Mesenchymal stem cell (in vitro differentiated cells and primary cell): Measurements from ENCODE around the gene SDCCAG8.

ENCODE experiments used
- DNase-seq: peaks from one replicate; pipeline ENCODE4 v3.0.0-alpha.2; 2013
- H2AFZ ChIP-seq: one replicate; pipeline ENCODE4 v1.6.1; 2013; ENCODE audit warnings: low read depth, mild to moderate bottlenecking, control low read depth, inconsistent platforms, low read length, moderate library complexity
- H2AK5ac ChIP-seq: 2 replicates; pipeline ENCODE4 v1.6.1; 2013; ENCODE audit warnings: low read length, moderate library complexity, mild to moderate bottlenecking, inconsistent platforms; ENCODE audit not compliant: severe bottlenecking
- H2BK120ac ChIP-seq: one replicate; pipeline ENCODE4 v1.6.1; 2013; ENCODE audit warnings: low read depth, mild to moderate bottlenecking, inconsistent platforms, low read length, moderate library complexity
- H2BK12ac ChIP-seq, 2 experiments: one replicate each; pipeline ENCODE4 v1.6.1; 2013; ENCODE audit warnings: inconsistent platforms in 2 of 2, low read length in 2 of 2, mild to moderate bottlenecking in 2 of 2, moderate library complexity in 2 of 2, control low read depth in 1 of 2
- H2BK15ac ChIP-seq: one replicate; pipeline ENCODE4 v1.6.1; 2013; ENCODE audit warnings: mild to moderate bottlenecking, low read depth, inconsistent platforms; ENCODE audit not compliant: poor library complexity, severe bottlenecking
- H2BK5ac ChIP-seq: 2 replicates; pipeline ENCODE4 v1.6.1; 2013; ENCODE audit warnings: low read depth, mild to moderate bottlenecking, low read length, control low read depth, inconsistent platforms; ENCODE audit not compliant: poor library complexity, severe bottlenecking
- H3K14ac ChIP-seq, 2 experiments: one replicate each; pipeline ENCODE4 v1.6.1; 2013; ENCODE audit warnings: inconsistent platforms in 2 of 2, low read length in 2 of 2, control low read depth in 1 of 2, mild to moderate bottlenecking in 1 of 2, moderate library complexity in 1 of 2
- H3K18ac ChIP-seq, 2 experiments: one replicate each; pipeline ENCODE4 v1.6.1; 2013; ENCODE audit warnings: inconsistent platforms in 2 of 2, low read length in 2 of 2, control low read depth in 1 of 2, low read depth in 1 of 2, mild to moderate bottlenecking in 1 of 2
- H3K23ac ChIP-seq, 2 experiments: one replicate each; pipeline ENCODE4 v1.6.1; 2013; ENCODE audit warnings: inconsistent platforms in 2 of 2, low read length in 2 of 2, mild to moderate bottlenecking in 2 of 2, moderate library complexity in 2 of 2, control low read depth in 1 of 2
- H3K27ac ChIP-seq: 2 replicates; pipeline ENCODE4 v1.5.1; 2013; ENCODE audit warnings: mild to moderate bottlenecking, moderate library complexity, low read length, control low read depth, inconsistent platforms; ENCODE audit not compliant: poor library complexity, severe bottlenecking
- H3K27me3 ChIP-seq, 2 experiments: 2 replicates each; pipeline versions ENCODE4 v1.6.1 to v1.7.0; 2013; ENCODE audit warnings: low read length in 2 of 2, mild to moderate bottlenecking in 2 of 2, moderate library complexity in 2 of 2, control low read depth in 1 of 2, inconsistent platforms in 1 of 2; ENCODE audit not compliant: control insufficient read depth in 1 of 2, insufficient read depth in 1 of 2
- H3K36me3 ChIP-seq, 2 experiments: 2 replicates each; pipeline versions ENCODE4 v1.6.1 to v1.7.0; 2013; ENCODE audit warnings: low read length in 2 of 2, control low read depth in 1 of 2, inconsistent platforms in 1 of 2, low read depth in 1 of 2, mild to moderate bottlenecking in 1 of 2; ENCODE audit not compliant: insufficient read depth in 2 of 2, control insufficient read depth in 1 of 2
- H3K4ac ChIP-seq, 2 experiments: one replicate each; pipeline ENCODE4 v1.6.1; 2013; ENCODE audit warnings: inconsistent platforms in 2 of 2, low read length in 2 of 2, mild to moderate bottlenecking in 2 of 2, moderate library complexity in 2 of 2, control low read depth in 1 of 2, low read depth in 1 of 2
- H3K4me1 ChIP-seq: 2 replicates; pipeline ENCODE4 v1.6.1; 2013; ENCODE audit warnings: low read depth, low read length, control low read depth; ENCODE audit not compliant: control insufficient read depth, insufficient read depth
- H3K4me2 ChIP-seq: 2 replicates; pipeline ENCODE4 v1.6.1; 2013; ENCODE audit warnings: low read length, mild to moderate bottlenecking, inconsistent platforms; ENCODE audit not compliant: poor library complexity, severe bottlenecking
- H3K4me3 ChIP-seq, 2 experiments: 2 replicates each; pipeline versions ENCODE4 v1.5.1 to v1.7.0; 2013; ENCODE audit warnings: low read length in 2 of 2, mild to moderate bottlenecking in 2 of 2, control low read depth in 1 of 2, low read depth in 1 of 2; ENCODE audit not compliant: insufficient read depth in 1 of 2
- H3K79me1 ChIP-seq: replicated peaks from 2 replicates; pipeline ENCODE4 v1.6.1; 2013; ENCODE audit warnings: mild to moderate bottlenecking, control low read depth, low read length, inconsistent platforms; ENCODE audit not compliant: poor library complexity, severe bottlenecking
- H3K9ac ChIP-seq: 2 replicates; pipeline ENCODE4 v1.7.0; 2013; ENCODE audit warnings: mild to moderate bottlenecking, low read length, moderate library complexity
- H3K9me3 ChIP-seq: 2 replicates; pipeline ENCODE4 v1.7.0; 2013; ENCODE audit warnings: mild to moderate bottlenecking, low read length; ENCODE audit not compliant: control insufficient read depth
- H4K8ac ChIP-seq: one replicate; pipeline ENCODE4 v1.6.1; 2013; ENCODE audit warnings: inconsistent platforms, mild to moderate bottlenecking, low read length, moderate library complexity
- H4K91ac ChIP-seq: one replicate; pipeline ENCODE4 v1.6.1; 2013; ENCODE audit warnings: mild to moderate bottlenecking, low read length, inconsistent platforms
- WGBS: methylation state at CpG from one replicate; pipeline ENCODE4 v1.1.7; 2013; ENCODE audit warnings: mixed read lengths; 5-methylcytosine and 5-hydroxymethylcytosine counted together

The SDCCAG8 gene

DNA sequence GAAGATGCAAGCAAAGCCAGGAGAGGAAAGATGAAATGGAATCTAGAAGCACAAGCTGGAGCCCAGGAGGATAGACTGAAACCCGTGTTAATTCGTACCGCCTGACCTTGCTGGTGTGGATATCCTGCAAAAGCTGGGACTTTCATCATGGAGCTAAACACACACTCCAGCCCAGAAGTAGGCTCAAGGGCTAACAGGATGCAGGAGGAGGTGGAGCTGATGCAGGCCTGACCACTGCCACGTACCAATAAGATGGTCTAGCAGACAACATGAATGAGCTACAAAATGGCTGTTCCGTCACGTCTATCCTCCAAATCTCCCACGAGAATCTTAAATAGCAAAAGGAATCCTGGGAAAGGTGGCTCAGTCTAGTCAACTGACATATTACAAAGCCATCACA, 270.3 kb downstream of the SDCCAG8 start:
- no peak overlapping the region for H2AFZ ChIP-seq
- no peak overlapping the region for H3K14ac ChIP-seq
- no peak overlapping the region for H3K4ac ChIP-seq
- H4K91ac ChIP-seq, result no peak overlapping the region
- WGBS, result 90% methylated on average over 7 of the region's 7 CpGs
- no peak overlapping the region for H2BK5ac ChIP-seq
- H3K4me2 ChIP-seq, result no peak overlapping the region
- no peak overlapping the region for H3K27ac ChIP-seq
- peaks cover 14% of the 10 kb centered on the region for H3K79me1 ChIP-seq
- no peak for DNase-seq
- peaks cover 5% of the 10 kb centered on the region for H3K9me3 ChIP-seq
- H3K4me3 ChIP-seq, result no peak overlapping the region
- H2AK5ac ChIP-seq, result peak overlapping the region; percentile 41
- H3K23ac ChIP-seq, result no peak overlapping the region
- H3K4me1 ChIP-seq, result no peaks in the 10 kb centered on the region
- H3K9ac ChIP-seq, result no peak overlapping the region
- H2BK120ac ChIP-seq, result no peak overlapping the region
- no peak overlapping the region for H2BK15ac ChIP-seq
- no peak overlapping the region for H4K8ac ChIP-seq
- H3K36me3 ChIP-seq, result peaks cover 0 to 8% of the 10 kb centered on the region in 2 experiments
- H2BK12ac ChIP-seq, result peak overlapping the region; percentile 6 to 11
- no peaks in the 10 kb centered on the region for H3K27me3 ChIP-seq
- H3K18ac ChIP-seq, result no peak overlapping the region

DNA sequence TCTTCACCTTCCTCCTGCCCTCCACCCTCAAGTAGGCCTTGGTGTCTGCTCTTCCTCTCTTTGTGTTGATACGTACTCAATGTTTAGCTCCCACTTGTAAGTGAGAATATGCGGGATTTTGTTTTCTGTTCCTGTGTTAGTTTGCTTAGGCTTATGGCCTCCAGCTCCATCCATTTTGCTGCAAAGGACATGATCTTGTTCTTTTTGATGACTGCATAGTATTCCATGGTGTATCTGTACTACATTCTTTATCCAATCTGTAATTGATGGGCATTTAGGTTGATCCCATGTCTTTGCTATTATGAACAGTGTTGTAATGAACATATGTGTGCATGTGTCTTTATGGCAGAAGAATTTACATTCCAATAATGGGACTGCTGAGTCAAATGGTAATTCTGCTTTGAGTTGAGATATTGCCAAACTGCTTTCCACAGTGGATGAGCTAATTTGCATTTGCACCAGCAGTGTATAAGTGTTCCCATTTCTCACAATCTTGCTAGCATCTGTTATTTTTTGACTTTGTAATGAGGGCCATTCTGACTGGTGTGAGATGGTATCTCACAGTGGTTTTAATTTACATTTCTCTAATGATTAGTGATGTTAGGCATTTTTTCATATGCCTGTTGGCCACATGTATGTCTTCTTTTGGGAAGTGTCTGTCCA, 272.7 kb downstream of the SDCCAG8 start:
- Histone ChIP-seq H4K91ac (no peak overlapping the region), H2AFZ (no peak overlapping the region), H3K14ac (no peak overlapping the region), H3K27me3 (no peaks in the 10 kb centered on the region), H2AK5ac (no peak overlapping the region), H2BK120ac (no peak overlapping the region), H2BK15ac (no peak overlapping the region), H2BK5ac (no peak overlapping the region), H3K4me1 (no peaks in the 10 kb centered on the region), H3K4ac (no peak overlapping the region), H3K4me2 (no peak overlapping the region), H3K23ac (no peak overlapping the region), H4K8ac (no peak overlapping the region), H3K4me3 (no peak overlapping the region), H3K27ac (no peak overlapping the region), H3K79me1 (peaks cover 8% of the 10 kb centered on the region), H3K9ac (no peak overlapping the region), H3K9me3 (peaks cover 5% of the 10 kb centered on the region), H3K36me3 (peaks cover 0 to 7% of the 10 kb centered on the region in 2 experiments), H3K18ac (no peak overlapping the region), H2BK12ac (no peak overlapping the region)
- 100% methylated on average over 1 of the region's 2 CpGs for WGBS
- DNase-seq, result no peak

DNA sequence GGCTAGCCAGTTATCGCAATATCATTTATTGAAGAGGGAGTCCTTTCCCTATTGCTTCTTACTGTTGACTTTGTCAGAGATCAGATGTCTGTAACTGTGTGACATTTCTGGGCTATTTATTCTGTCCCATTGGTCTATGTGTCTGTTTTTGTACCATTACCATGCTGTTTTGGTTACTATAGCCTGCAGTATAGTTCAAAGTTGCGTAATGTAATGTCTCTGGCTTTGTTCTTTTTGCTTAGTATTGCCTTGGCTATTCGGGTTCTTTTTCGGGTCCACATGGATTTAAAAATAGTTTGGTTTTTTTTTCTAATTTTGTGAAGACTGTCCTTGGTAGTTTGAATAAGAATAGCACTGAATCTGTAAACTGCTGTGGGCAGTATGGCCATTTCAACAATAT, 273.7 kb downstream of the SDCCAG8 start:
- no peak overlapping the region for H3K4ac ChIP-seq
- WGBS, result 99% methylated on average over 4 of the region's 4 CpGs
- H2AK5ac ChIP-seq, result no peak overlapping the region
- H2BK5ac ChIP-seq, result no peak overlapping the region
- H3K9me3 ChIP-seq, result peaks cover 5% of the 10 kb centered on the region
- H3K4me3 ChIP-seq, result no peak overlapping the region
- no peak overlapping the region for H3K27ac ChIP-seq
- no peak overlapping the region for H4K8ac ChIP-seq
- no peak overlapping the region for H3K4me2 ChIP-seq
- no peak overlapping the region for H2BK15ac ChIP-seq
- no peak overlapping the region for H3K14ac ChIP-seq
- no peak overlapping the region for H2BK120ac ChIP-seq
- H3K79me1 ChIP-seq, result peaks cover 7% of the 10 kb centered on the region
- no peak overlapping the region for H3K23ac ChIP-seq
- no peak overlapping the region for H3K9ac ChIP-seq
- DNase-seq, result no peak
- no peak overlapping the region for H2AFZ ChIP-seq
- no peak overlapping the region for H3K18ac ChIP-seq
- H4K91ac ChIP-seq, result no peak overlapping the region
- H3K27me3 ChIP-seq, result no peaks in the 10 kb centered on the region
- H3K4me1 ChIP-seq, result no peaks in the 10 kb centered on the region
- H3K36me3 ChIP-seq, result peaks cover 0 to 2% of the 10 kb centered on the region in 2 experiments
- H2BK12ac ChIP-seq, result no peak overlapping the region

DNA sequence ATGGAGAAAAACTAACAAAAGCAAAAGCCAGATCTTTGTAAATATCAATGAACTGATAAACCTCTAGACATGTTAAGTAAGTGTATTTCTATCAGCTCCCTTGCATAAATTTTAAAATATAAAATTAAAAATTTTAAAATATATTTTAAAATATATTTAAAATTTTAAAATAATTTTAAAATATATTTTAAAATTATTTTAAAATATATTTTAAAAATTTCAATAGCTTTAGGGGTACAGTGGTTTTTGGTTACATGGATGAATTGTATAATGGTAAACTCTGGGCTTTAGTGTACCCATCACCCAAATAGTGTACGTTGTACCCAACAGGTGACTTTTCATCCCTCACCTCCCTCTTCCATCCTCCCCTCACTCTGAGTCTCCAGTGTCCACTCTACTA, 279.2 kb downstream of the SDCCAG8 start:
- Histone ChIP-seq H3K9me3 (no peaks in the 10 kb centered on the region), H3K23ac (no peak overlapping the region), H3K27me3 (no peaks in the 10 kb centered on the region), H3K79me1 (peaks cover 2% of the 10 kb centered on the region), H3K4me1 (no peaks in the 10 kb centered on the region), H3K4me3 (no peak overlapping the region), H4K91ac (no peak overlapping the region), H3K4me2 (no peak overlapping the region), H4K8ac (no peak overlapping the region), H2BK15ac (no peak overlapping the region), H2BK120ac (no peak overlapping the region), H3K18ac (no peak overlapping the region), H2BK12ac (no peak overlapping the region), H3K27ac (no peak overlapping the region), H2AFZ (no peak overlapping the region), H3K9ac (no peak overlapping the region), H2AK5ac (no peak overlapping the region), H3K36me3 (peaks cover 0 to 8% of the 10 kb centered on the region in 2 experiments), H3K14ac (no peak overlapping the region), H3K4ac (no peak overlapping the region), H2BK5ac (no peak overlapping the region)
- WGBS, result 91% methylated on average over 1 of the region's 1 CpG
- no peak for DNase-seq
